Measurements from ENCODE around the gene TRPC4. TPM values are rescaled to one million over a fixed set of nuclear protein-coding genes. Genes with fewer than 3 reads are reported as not detected.
A peak's percentile ranks its signal among the peaks of the same experiment; 100 is the strongest.

The TRPC4 gene
- total RNA-seq, 1 experiment from 2014 or later, result 0.02 TPM

DNA sequence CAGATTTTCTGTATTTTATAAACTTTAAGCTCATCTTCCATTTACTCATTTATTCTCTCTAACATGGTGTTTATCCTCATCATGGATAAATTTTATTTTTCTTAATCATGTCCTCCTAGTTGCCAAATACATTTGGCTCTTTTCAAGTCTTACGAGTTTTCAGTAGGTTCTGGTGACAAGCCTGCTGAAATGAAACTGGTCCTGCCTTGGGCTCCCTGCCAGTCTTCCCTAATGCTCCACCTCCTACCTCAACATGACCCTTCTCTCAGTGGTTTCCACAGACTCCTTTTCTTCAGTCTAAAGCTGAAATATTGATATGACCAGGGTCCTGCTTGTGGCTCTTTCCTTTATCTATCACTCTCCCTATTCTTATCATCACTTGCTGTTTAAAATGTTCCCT is 81.2 kb downstream of the TRPC4 start:
- Histone ChIP-seq H3K4me1 (no peaks in the 10 kb centered on the region), H3K9me3 (replicated peaks) (no peaks in the 10 kb centered on the region), H3K4me3 (no peak overlapping the region), H3K27me3 (no peaks in the 10 kb centered on the region), H3K27ac (no peak overlapping the region), H3K36me3 (no peaks in the 10 kb centered on the region)
- DNase-seq, result no peak

DNA sequence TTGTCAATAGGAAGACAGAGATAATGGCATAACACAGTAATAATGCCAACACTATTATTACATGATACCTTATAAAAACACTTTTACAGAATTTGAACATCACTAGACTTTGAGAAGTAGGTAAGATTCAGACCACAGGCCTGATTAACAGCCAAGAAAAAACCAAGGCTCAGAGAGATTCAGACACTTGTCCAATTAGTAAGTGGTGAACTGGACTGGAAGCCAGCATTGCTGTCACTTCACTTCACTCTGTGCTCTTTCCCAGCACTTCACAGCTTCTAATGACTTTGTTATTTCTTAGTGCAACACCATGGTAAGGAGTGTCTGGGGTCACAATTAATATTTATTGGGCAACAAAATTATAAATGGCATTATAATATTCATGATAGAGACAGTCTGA is 91.9 kb downstream of the TRPC4 start:
- H3K36me3 ChIP-seq, result no peaks in the 10 kb centered on the region
- H3K4me1 ChIP-seq, result 0 out of 2 replicates have a peak, but pooled peaks cover 4% of the 10 kb centered on the region

DNA sequence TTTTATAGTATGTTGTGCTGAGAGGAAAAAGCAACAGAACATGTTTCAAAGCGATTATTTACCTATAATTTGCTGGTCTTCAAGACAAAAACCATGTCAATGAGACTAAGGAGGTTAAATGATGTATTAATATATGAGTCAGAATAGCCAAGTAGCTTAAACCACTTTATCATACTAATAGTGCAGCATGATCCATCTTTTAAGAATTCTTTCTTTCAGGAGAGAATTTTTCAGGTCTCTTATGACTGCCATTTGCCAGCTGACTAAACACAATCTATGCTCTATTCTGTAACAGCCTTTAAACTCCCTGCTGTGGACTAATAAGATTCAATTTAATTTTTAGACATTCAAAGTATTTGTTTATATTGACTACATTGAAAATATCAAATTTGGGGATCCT is 93.7 kb downstream of the TRPC4 start:
- DNase-seq, result no peak

More for the DNA sequence above, 91.9 kb downstream of the TRPC4 start:
- no peaks in the 10 kb centered on the region for H3K9me3 ChIP-seq (replicated peaks)
- no peak overlapping the region for H3K27ac ChIP-seq
- DNase-seq, result no peak
- no peak overlapping the region for H3K4me3 ChIP-seq
- no peaks in the 10 kb centered on the region for H3K27me3 ChIP-seq

DNA sequence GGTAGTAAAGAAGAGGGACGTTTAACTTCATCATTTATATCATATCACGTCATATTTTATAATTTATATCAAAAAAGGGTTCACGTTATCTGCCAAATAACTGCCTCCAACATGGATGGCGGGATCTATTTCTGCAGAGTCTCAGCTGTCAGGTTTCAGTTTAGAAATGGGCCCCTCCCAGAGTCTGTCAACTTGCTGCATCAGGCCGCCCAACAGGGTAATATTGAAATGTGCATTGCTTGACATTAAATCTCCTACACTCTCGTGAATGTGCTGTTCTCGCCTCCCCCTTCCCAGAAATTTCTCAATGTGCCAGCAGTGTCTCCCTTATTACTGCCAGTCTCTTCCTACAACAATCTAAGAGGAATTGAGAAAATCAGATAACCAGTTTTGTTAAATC is 96.9 kb downstream of the TRPC4 start:
- no peak overlapping the region for H3K27ac ChIP-seq
- H3K27me3 ChIP-seq, result no peaks in the 10 kb centered on the region
- no peak overlapping the region for H3K4me3 ChIP-seq
- no peaks in the 10 kb centered on the region for H3K9me3 ChIP-seq (replicated peaks)
- DNase-seq, result no peak
- no peaks in the 10 kb centered on the region for H3K36me3 ChIP-seq
- 0 out of 2 replicates have a peak, but pooled peaks cover 4% of the 10 kb centered on the region for H3K4me1 ChIP-seq

More for the DNA sequence above, 93.7 kb downstream of the TRPC4 start:
- Histone ChIP-seq H3K4me3 (no peak overlapping the region), H3K27me3 (no peaks in the 10 kb centered on the region), H3K36me3 (no peaks in the 10 kb centered on the region), H3K9me3 (replicated peaks) (no peaks in the 10 kb centered on the region), H3K4me1 (0 out of 2 replicates have a peak, but pooled peaks cover 4% of the 10 kb centered on the region), H3K27ac (no peak overlapping the region)

DNA sequence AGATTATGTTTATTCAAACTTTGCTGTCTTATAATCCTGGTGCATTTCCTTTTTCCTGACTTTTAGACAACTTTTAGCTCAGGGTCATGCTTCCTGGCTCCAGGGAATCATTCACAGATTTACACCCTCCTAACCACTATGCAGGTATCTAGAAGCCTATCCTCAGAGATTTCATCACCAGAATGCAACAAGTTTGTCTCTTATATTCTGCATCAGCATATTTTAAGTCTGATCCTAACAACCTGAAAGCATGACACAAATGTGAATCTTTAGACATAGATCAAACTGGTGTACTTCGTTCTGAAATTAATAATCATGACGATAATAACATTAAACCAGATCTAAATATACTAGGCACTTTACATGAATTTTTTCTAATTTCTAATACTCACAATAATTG is 100.0 kb downstream of the TRPC4 start:
- Histone ChIP-seq H3K27me3 (no peaks in the 10 kb centered on the region), H3K36me3 (no peaks in the 10 kb centered on the region), H3K4me3 (no peak overlapping the region), H3K27ac (no peak overlapping the region), H3K4me1 (no peaks in the 10 kb centered on the region; the same call in 1 of the 2 replicates), H3K9me3 (replicated peaks) (no peaks in the 10 kb centered on the region)
- DNase-seq, result no peak

DNA sequence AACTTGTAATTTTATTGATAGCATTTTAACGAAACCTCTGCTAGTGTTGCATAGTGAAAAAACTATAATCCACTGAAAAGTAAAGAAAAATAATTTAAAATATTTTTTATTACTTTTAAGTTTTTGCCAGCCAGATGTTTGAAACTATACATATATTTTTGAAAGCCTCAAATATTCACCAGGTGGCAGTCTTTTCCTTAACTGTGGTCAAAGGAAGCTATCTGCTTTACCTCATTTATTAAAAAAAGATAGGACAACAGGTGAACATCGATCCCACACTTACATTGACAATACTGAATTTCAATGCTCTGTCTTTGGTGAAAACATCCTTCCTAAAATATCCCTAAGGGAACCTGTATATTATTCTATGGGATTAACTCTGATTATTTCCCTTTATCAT is 100.5 kb downstream of the TRPC4 start:
- Histone ChIP-seq H3K4me3 (no peak overlapping the region), H3K4me1 (no peaks in the 10 kb centered on the region; the same call in 1 of the 2 replicates), H3K36me3 (no peaks in the 10 kb centered on the region), H3K27me3 (no peaks in the 10 kb centered on the region), H3K9me3 (replicated peaks) (no peaks in the 10 kb centered on the region), H3K27ac (no peak overlapping the region)
- DNase-seq, result peak in 1 of 2 experiments; percentile 12

DNA sequence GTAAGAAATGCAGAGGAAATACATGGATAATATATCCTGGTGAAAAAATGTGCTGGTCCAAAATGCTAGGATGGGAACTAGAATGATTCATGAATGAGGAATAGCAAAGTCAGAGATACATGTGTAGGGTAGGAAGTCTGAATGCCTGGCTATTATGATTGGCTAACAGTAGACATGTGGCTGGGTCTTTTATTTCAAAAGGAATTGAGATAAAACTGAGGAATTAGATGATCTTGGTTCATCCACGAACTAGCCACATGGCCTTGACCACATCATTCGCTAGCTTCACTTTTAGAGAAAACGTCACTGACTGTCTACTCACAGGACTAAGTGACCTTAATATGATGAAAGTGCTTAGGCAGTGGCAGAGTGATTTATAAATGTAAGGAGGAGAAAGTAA is 103.1 kb downstream of the TRPC4 start:
- H3K9me3 ChIP-seq (replicated peaks), result no peaks in the 10 kb centered on the region
- H3K4me3 ChIP-seq, result no peak overlapping the region
- no peaks in the 10 kb centered on the region for H3K27me3 ChIP-seq
- H3K36me3 ChIP-seq, result no peaks in the 10 kb centered on the region
- H3K27ac ChIP-seq, result no peak overlapping the region
- DNase-seq, result no peak
- no peaks in the 10 kb centered on the region; the same call in 1 of the 2 replicates for H3K4me1 ChIP-seq

DNA sequence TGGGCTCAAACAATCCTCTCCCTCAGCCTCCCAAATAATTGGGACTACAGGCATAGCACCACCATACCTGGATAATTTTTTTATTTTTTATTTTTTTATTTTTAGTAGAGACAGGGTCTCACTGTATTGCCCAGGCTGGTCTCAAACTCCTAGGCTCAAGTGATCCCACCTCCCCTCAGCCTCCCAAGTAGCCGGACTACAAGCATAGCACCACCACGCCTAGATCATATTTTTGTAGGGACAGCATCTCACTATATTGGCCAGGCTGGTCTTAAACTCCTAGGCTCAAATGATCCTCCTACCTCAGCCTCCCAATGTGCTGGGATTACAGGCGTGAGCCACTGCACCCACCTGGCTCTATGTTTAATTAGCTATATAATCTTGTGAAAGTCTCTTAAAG is 114.2 kb downstream of the TRPC4 start:
- Histone ChIP-seq H3K4me1 (no peaks in the 10 kb centered on the region), H3K27ac (no peak overlapping the region), H3K9me3 (replicated peaks) (no peaks in the 10 kb centered on the region), H3K4me3 (no peak overlapping the region), H3K36me3 (no peaks in the 10 kb centered on the region), H3K27me3 (0 out of 2 replicates have a peak, but pooled peaks cover 3% of the 10 kb centered on the region)
- no peak for DNase-seq

DNA sequence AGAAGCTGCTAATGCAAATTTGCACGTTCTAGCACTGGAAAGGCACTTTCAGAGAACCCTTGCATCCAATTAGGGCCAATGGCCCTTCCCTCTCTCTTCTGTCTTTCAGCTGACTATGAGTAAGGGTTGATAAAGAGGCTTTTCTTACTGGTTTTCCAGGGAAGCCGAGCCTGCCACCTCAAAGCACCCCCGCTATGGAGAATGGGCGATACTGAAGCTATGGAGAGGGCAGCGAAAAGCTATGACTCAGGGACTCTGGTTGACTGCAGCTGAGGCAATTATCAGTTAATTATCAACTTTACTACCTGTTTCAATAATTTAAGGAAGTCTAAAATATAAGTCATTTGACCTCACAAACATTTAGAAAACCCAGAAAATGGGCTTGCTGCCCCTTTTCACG is 115.8 kb downstream of the TRPC4 start:
- Histone ChIP-seq H3K27me3 (0 out of 2 replicates have a peak, but pooled peaks cover 3% of the 10 kb centered on the region), H3K9me3 (replicated peaks) (no peaks in the 10 kb centered on the region), H3K4me3 (no peak overlapping the region), H3K4me1 (no peaks in the 10 kb centered on the region), H3K27ac (no peak overlapping the region), H3K36me3 (no peaks in the 10 kb centered on the region)
- no peak for DNase-seq

DNA sequence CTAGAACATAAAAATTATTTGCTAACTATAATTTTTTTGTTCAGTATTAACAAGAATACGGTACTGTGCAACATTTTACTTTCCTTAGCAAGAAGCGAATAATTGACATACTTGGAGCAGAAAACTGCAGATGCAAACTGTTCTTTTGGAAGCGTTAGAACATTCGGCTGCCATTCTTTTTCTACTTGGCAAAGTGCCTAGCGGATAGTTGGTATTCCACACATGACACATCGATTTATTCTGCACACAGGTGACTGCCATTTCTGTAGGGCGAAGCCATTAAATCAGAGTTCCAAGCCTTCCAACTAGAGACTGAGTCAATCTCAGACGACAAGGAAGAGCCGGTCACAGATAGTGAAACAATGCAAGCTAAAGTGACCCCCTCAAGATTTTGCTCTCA is 117.4 kb downstream of the TRPC4 start:
- no peaks in the 10 kb centered on the region for H3K36me3 ChIP-seq
- no peaks in the 10 kb centered on the region for H3K9me3 ChIP-seq (replicated peaks)
- no peak for DNase-seq
- H3K27ac ChIP-seq, result no peak overlapping the region
- H3K27me3 ChIP-seq, result 0 out of 2 replicates have a peak, but pooled peaks cover 3% of the 10 kb centered on the region
- no peak overlapping the region for H3K4me3 ChIP-seq
- H3K4me1 ChIP-seq, result peaks cover 8% of the 10 kb centered on the region

DNA sequence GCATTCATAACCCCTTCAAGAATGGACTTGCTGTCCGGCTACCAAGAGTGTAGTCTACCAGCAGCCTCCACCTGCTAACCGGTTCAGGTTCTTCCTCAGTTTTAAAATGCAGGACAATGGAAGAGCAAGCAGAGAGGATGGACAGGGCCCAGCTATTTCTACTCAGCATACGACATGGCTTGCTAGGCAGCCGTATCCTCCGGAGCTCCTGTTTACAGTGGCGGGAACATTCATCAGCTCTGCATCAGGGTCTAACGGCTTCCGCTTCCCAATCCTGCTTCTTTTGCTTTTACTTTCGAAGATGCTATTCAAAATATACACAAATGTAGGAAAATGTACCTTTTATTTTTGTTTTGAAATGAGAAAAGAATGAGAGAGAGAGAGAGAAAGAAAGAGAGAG is 118.5 kb downstream of the TRPC4 start:
- H3K4me3 ChIP-seq, result no peak overlapping the region
- no peaks in the 10 kb centered on the region for H3K36me3 ChIP-seq
- H3K27me3 ChIP-seq, result 0 out of 2 replicates have a peak, but pooled peaks cover 3% of the 10 kb centered on the region
- no peak for DNase-seq
- peaks cover 13% of the 10 kb centered on the region for H3K4me1 ChIP-seq
- H3K9me3 ChIP-seq (replicated peaks), result no peaks in the 10 kb centered on the region
- H3K27ac ChIP-seq, result no peak overlapping the region

DNA sequence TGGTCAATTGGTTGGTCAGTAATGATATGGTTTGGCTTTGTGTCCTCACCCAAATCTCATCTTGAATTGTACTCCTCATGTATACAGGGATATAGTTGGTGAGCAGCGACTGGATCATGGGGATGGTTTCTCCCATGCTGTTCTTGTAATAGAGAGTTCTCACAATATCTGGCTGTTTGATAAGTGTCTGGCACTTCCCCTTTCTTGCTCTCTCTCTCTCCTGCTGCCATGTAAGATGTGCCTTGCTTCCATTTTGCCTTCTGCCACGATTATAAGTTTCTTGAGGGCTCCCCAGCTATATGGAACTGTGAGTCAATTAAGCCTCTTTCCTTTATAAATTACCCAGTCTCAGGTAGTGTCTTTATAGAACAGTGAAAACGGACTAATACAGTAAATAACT is 120.7 kb downstream of the TRPC4 start:
- no peak overlapping the region for H3K4me3 ChIP-seq
- 0 out of 2 replicates have a peak, but pooled peaks cover 3% of the 10 kb centered on the region for H3K27me3 ChIP-seq
- peaks cover 13% of the 10 kb centered on the region for H3K4me1 ChIP-seq
- no peak for DNase-seq
- no peaks in the 10 kb centered on the region for H3K36me3 ChIP-seq
- H3K27ac ChIP-seq, result no peak overlapping the region
- no peaks in the 10 kb centered on the region for H3K9me3 ChIP-seq (replicated peaks)

DNA sequence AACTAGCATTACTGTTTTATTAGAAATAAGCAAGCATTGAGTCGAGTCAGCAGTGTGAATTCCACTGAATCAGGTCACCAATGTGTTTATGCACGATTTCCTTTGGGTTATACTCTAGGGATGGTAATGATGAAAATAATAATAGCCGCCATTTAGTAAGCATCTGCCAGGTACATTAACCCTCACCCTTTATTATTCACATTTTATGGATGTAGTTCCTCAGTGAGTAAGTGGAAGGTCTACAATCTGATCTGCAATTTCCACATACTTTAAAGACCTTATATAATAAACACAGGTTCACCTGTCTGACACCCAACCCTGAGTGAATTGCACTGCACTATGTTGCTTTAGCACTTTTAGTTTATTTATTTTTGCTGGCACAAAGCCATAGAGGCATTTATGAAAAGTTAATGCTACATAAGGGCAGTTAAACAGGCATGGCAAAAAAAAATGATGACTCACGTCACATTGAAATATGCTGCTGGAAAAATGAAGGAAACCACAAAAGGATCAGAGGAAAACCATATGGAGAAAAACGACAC is 122.4 kb downstream of the TRPC4 start:
- Histone ChIP-seq H3K27me3 (no peaks in the 10 kb centered on the region), H3K9me3 (replicated peaks) (no peaks in the 10 kb centered on the region), H3K27ac (no peak overlapping the region), H3K36me3 (no peaks in the 10 kb centered on the region), H3K4me1 (peaks cover 13% of the 10 kb centered on the region), H3K4me3 (no peak overlapping the region)
- DNase-seq, result peak in 1 of 2 experiments; percentile 63

DNA sequence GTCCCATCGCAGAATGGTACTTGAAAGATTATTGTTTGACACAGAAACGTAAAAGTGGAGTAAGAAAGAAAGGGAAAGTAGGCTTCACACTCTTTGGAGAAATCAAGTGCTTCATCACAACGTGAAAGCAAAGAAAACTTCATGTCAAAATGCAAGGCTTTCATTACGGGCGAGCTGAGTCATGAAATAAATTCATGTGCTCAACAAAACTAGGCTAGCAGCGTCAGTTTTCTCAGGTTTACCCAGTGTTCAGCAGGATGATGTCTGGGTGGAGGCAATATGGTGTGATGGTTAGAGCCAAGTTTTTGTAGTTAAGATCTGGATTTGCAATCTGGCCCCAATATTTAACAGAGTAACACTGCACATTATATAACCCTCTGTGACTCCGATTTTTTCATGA is 128.0 kb downstream of the TRPC4 start:
- Histone ChIP-seq H3K27ac (no peak overlapping the region), H3K9me3 (replicated peaks) (no peaks in the 10 kb centered on the region), H3K27me3 (no peaks in the 10 kb centered on the region), H3K36me3 (no peaks in the 10 kb centered on the region), H3K4me3 (no peak overlapping the region), H3K4me1 (no peaks in the 10 kb centered on the region; the same call in 1 of the 2 replicates)
- DNase-seq, result no peak

DNA sequence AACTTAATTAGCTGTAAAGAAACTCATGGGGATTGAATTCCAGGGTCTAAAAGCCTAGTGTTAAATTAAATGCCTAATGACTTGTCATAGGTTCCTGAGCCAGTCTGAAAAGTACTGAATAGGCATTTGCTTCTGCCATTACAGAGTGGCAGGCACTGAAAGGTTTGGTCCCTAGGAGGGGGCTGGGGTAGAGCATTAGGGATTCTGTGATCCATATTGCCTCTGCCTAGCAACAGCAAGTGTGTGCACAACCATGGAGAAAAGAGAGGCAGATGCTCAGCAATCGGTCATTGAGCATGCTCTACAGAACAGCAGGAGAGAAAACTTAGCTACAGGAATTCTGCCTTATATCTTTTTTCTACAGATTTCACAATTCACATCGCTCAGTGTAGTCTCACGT is 133.5 kb downstream of the TRPC4 start:
- no peak for DNase-seq
- Histone ChIP-seq H3K4me3 (no peak overlapping the region), H3K36me3 (no peaks in the 10 kb centered on the region), H3K9me3 (replicated peaks) (no peaks in the 10 kb centered on the region), H3K4me1 (peaks cover 7% of the 10 kb centered on the region; the same call in 1 of the 2 replicates), H3K27ac (no peak overlapping the region), H3K27me3 (no peaks in the 10 kb centered on the region)

DNA sequence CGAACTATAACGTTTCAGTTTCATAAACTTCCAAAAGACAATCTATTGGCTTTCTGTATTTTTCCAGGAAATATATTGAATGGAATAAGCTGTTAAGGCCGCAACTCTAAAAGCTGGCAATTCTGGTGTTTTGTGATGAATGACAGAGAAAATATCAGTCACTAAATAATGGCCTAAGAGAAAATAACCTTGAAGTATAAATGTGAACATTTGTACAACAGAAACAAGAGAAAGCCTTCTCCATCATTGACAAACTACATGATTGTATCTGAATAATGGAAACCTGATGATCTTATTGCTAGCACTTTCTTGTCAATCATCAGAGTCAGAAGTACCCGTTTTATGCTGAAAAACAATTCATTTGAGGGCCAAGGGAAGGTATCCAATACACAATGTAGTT is 134.3 kb downstream of the TRPC4 start:
- H3K4me3 ChIP-seq, result no peak overlapping the region
- DNase-seq, result no peak
- H3K4me1 ChIP-seq, result peaks cover 12% of the 10 kb centered on the region
- no peaks in the 10 kb centered on the region for H3K9me3 ChIP-seq (replicated peaks)
- no peaks in the 10 kb centered on the region for H3K27me3 ChIP-seq
- H3K36me3 ChIP-seq, result no peaks in the 10 kb centered on the region
- H3K27ac ChIP-seq, result no peak overlapping the region
